ENCODE data around the gene KRTAP10-9.
"Not testable (repeated sequence)": the region's sequence is repeated elsewhere in the genome, so short reads cannot be mapped to it uniquely, and the experiment has no call there.

KRTAP10-9 gene

GRCh38 chr21:44632067-44632466 is 5.2 kb downstream of the KRTAP10-9 start:
- Mint-ChIP-seq H3K4me1 (ENCODE audit: low read depth) (peaks cover 6% of the 10 kb centered on the region), H3K9me3 (peaks cover 38% of the 10 kb centered on the region), H3K4me3 (no peak overlapping the region), H3K27me3 (ENCODE audit: low read depth) (peaks cover 4% of the 10 kb centered on the region), H3K27ac (no peak overlapping the region), H3K36me3 (ENCODE audit: low read depth) (peaks cover 10% of the 10 kb centered on the region)
- no peak for DNase-seq (ENCODE audit: low spot score)

- no peak for DNase-seq (ENCODE audit: low spot score)
- no peak overlapping the region for H3K4me3 Mint-ChIP-seq
- no peak overlapping the region for H3K27ac Mint-ChIP-seq
- H3K27me3 Mint-ChIP-seq (ENCODE audit: low read depth): peaks cover 7% of the 10 kb centered on the region
- H3K9me3 Mint-ChIP-seq: peaks cover 35% of the 10 kb centered on the region
- peaks cover 5% of the 10 kb centered on the region for H3K36me3 Mint-ChIP-seq (ENCODE audit: low read depth)
- H3K4me1 Mint-ChIP-seq (ENCODE audit: low read depth): no peaks in the 10 kb centered on the region
These were observed 9.5 kb downstream of the KRTAP10-9 start for GRCh38 chr21:44636209-44637017.

- no peak for DNase-seq (ENCODE audit: low spot score)
- H3K9me3 Mint-ChIP-seq: peaks cover 33% of the 10 kb centered on the region
- no peaks in the 10 kb centered on the region for H3K4me1 Mint-ChIP-seq (ENCODE audit: low read depth)
- no peak within 1 kb of the TSS for H3K4me3 Mint-ChIP-seq
- H3K27me3 Mint-ChIP-seq (ENCODE audit: low read depth): peaks cover 5% of the 10 kb centered on the region
- no peak within 1 kb of the TSS for H3K27ac Mint-ChIP-seq
- peaks cover 2% of the 10 kb centered on the region for H3K36me3 Mint-ChIP-seq (ENCODE audit: low read depth)
These were observed 10.3 kb downstream of the KRTAP10-9 start, which contains the start of gene KRTAP10-10 for GRCh38 chr21:44637018-44637850. Gene KRTAP10-10 (plus strand): TSS chr21:44637356. CDS start chr21:44637418, 62 bp downstream.

- not testable (repeated sequence) for H3K36me3 Mint-ChIP-seq (ENCODE audit: low read depth); DNase-seq (ENCODE audit: low spot score); H3K27me3 Mint-ChIP-seq (ENCODE audit: low read depth); H3K4me3 Mint-ChIP-seq; H3K27ac Mint-ChIP-seq; H3K4me1 Mint-ChIP-seq (ENCODE audit: low read depth)
- peaks cover 33% of the 10 kb centered on the region for H3K9me3 Mint-ChIP-seq
These were observed 11.0 kb downstream of the KRTAP10-9 start for GRCh38 chr21:44637851-44638348.

GRCh38 chr21:44638506-44639330 is 11.8 kb downstream of the KRTAP10-9 start:
- H3K4me3 Mint-ChIP-seq; H3K27me3 Mint-ChIP-seq (ENCODE audit: low read depth); H3K4me1 Mint-ChIP-seq (ENCODE audit: low read depth); H3K27ac Mint-ChIP-seq; H3K36me3 Mint-ChIP-seq (ENCODE audit: low read depth); DNase-seq (ENCODE audit: low spot score): not testable (repeated sequence)
- peaks cover 33% of the 10 kb centered on the region for H3K9me3 Mint-ChIP-seq

DNA sequence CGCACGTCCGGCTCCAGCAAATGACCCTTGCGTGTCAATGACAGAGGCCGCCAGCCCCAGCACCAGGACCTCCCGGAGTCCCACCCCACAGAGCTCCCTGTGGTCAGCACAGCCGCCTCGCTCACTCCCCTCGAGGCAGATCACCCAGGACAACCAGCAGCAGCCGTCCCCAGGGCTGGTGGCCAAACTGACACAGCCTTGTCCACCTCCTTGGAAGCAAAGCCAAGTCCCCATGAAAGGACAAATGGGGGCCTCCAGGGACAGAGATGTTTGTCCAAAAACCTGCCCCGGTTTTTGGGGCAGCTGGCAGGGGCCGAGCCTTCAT is 12.4 kb downstream of the KRTAP10-9 start:
- no peak for DNase-seq (ENCODE audit: low spot score)
- no peak overlapping the region for H3K27ac Mint-ChIP-seq
- H3K36me3 Mint-ChIP-seq (ENCODE audit: low read depth): peaks cover 7% of the 10 kb centered on the region
- no peaks in the 10 kb centered on the region for H3K4me1 Mint-ChIP-seq (ENCODE audit: low read depth)
- peaks cover 3% of the 10 kb centered on the region for H3K27me3 Mint-ChIP-seq (ENCODE audit: low read depth)
- peaks cover 37% of the 10 kb centered on the region for H3K9me3 Mint-ChIP-seq
- H3K4me3 Mint-ChIP-seq: no peak overlapping the region

DNA sequence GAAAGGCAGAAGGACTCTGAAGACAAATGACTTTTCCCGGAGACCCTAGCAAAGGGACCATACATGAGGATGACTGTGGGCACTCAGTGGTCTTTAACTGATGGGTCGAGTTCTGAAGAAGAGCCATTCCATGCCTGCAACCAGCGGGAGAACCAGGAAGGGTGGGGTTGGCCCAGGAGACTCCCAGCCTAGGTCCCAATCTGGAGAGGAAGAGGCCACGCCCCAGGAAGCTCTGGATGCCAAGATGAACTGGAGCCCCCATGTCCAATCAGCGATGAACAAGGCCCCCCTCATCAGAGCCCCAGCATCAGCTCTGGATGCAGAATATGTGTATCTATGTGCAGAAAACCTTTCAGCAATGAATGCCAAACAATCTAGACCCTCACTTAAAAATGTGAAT is 13.9 kb downstream of the KRTAP10-9 start:
- no peak overlapping the region for H3K4me3 Mint-ChIP-seq
- H3K9me3 Mint-ChIP-seq: peaks cover 47% of the 10 kb centered on the region
- H3K36me3 Mint-ChIP-seq (ENCODE audit: low read depth): peaks cover 7% of the 10 kb centered on the region
- DNase-seq (ENCODE audit: low spot score): no peak
- peaks cover 3% of the 10 kb centered on the region for H3K27me3 Mint-ChIP-seq (ENCODE audit: low read depth)
- H3K27ac Mint-ChIP-seq: no peak overlapping the region
- H3K4me1 Mint-ChIP-seq (ENCODE audit: low read depth): no peaks in the 10 kb centered on the region

GRCh38 chr21:44643741-44644310 is 16.9 kb downstream of the KRTAP10-9 start:
- Mint-ChIP-seq H3K4me3 (no peak overlapping the region), H3K27me3 (ENCODE audit: low read depth) (peaks cover 3% of the 10 kb centered on the region), H3K9me3 (peaks cover 54% of the 10 kb centered on the region)

GRCh38 chr21:44644878-44645277 is 18.0 kb downstream of the KRTAP10-9 start:
- no peak for DNase-seq (ENCODE audit: low spot score)
- H3K27me3 Mint-ChIP-seq (ENCODE audit: low read depth): peaks cover 3% of the 10 kb centered on the region

More at GRCh38 chr21:44643741-44644310, 16.9 kb downstream of the KRTAP10-9 start:
- no peaks in the 10 kb centered on the region for H3K4me1 Mint-ChIP-seq (ENCODE audit: low read depth)
- no peak overlapping the region for H3K27ac Mint-ChIP-seq
- no peak for DNase-seq (ENCODE audit: low spot score)
- peaks cover 7% of the 10 kb centered on the region for H3K36me3 Mint-ChIP-seq (ENCODE audit: low read depth)

GRCh38 chr21:44646366-44647221 is 19.7 kb downstream of the KRTAP10-9 start, which contains the start of gene KRTAP10-11:
Gene KRTAP10-11 (plus strand): TSS chr21:44646414. CDS start chr21:44646459, 45 bp downstream.
- not testable (repeated sequence) for H3K27ac Mint-ChIP-seq

More at GRCh38 chr21:44644878-44645277, 18.0 kb downstream of the KRTAP10-9 start:
- Mint-ChIP-seq H3K27ac (no peak overlapping the region), H3K9me3 (peaks cover 52% of the 10 kb centered on the region), H3K4me3 (no peak overlapping the region), H3K4me1 (ENCODE audit: low read depth) (no peaks in the 10 kb centered on the region), H3K36me3 (ENCODE audit: low read depth) (peaks cover 7% of the 10 kb centered on the region)

DNA sequence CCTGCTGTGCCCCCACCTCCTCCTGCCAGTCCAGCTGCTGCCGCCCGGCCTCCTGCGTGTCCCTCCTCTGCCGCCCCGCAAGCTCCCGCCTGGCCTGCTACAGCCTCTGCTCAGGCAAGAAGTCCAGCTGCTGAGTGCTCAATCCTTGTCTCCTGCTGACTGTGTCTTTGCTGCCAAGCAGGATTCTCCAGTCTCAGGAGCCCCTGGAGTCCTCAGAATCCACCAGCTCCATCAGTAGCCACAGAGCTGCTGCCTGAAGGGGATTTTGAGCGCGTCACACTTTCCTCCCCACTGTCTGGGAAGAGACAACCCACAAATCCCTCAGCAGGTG is 20.3 kb downstream of the KRTAP10-9 start:
- Mint-ChIP-seq H3K4me1 (ENCODE audit: low read depth) (no peaks in the 10 kb centered on the region), H3K36me3 (ENCODE audit: low read depth) (peaks cover 5% of the 10 kb centered on the region), H3K27me3 (ENCODE audit: low read depth) (no peaks in the 10 kb centered on the region), H3K4me3 (no peak overlapping the region), H3K9me3 (peaks cover 34% of the 10 kb centered on the region), H3K27ac (no peak overlapping the region)
- DNase-seq (ENCODE audit: low spot score): no peak

More at GRCh38 chr21:44646366-44647221, 19.7 kb downstream of the KRTAP10-9 start, which contains the start of gene KRTAP10-11:
- not testable (repeated sequence) for DNase-seq (ENCODE audit: low spot score); H3K27me3 Mint-ChIP-seq (ENCODE audit: low read depth); H3K4me3 Mint-ChIP-seq; H3K4me1 Mint-ChIP-seq (ENCODE audit: low read depth); H3K36me3 Mint-ChIP-seq (ENCODE audit: low read depth)
- peaks cover 39% of the 10 kb centered on the region for H3K9me3 Mint-ChIP-seq

DNA sequence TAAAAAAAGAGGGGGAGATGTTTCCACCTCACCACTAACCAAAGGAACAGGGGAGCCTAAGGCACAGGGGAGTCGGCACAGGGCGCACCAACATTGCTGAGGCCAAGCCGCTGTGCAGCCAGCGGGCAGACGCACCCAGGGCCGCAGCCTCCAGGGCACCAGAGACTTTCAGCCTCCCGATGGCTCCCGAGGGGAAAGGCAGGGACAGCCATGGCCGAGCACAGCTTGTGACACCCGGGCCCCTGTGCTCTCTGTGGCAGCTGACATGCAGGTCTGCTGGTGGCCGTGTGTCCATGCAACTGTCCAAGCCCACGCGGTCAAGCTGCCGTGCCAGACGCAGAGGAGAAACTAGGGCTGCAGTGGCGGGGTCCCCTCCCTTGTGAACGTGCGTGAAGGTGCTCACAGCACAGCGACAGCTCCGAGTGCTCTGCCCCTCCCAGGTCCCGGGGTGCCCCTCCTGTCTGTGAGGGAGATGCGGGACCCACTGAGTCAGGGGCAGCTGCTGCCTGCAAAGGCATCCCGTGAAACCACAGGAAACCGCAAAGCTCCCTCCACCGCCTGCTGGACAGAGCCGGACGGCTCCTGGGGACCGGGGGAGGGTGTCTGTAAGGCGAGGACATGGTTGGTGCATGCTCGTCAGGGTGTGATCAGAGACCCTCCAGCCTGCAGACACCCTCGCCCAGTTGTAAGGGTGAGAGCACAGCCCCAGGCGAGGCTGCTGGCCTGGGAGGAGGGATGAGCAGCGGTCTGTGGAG is 21.8 kb downstream of the KRTAP10-9 start:
- no peak for DNase-seq (ENCODE audit: low spot score)
- peaks cover 6% of the 10 kb centered on the region for H3K36me3 Mint-ChIP-seq (ENCODE audit: low read depth)
- peaks cover 3% of the 10 kb centered on the region for H3K4me1 Mint-ChIP-seq (ENCODE audit: low read depth)
- no peak overlapping the region for H3K27ac Mint-ChIP-seq
- H3K9me3 Mint-ChIP-seq: peaks cover 22% of the 10 kb centered on the region
- H3K4me3 Mint-ChIP-seq: no peak overlapping the region
- H3K27me3 Mint-ChIP-seq (ENCODE audit: low read depth): no peaks in the 10 kb centered on the region

Measured in T-helper 2 cell treated with Interferon-gamma antibody and Interleukin-4, amounts not matched to agents 5 μg/mL and 100 μg/mL, for 36 hours (primary cell).